Activated naive CD8-positive, alpha-beta T cell treated with anti-CD3 and anti-CD28 coated beads for 36 hours (primary cell): ENCODE results near the gene KIF24. TPM values are rescaled to one million over a fixed set of nuclear protein-coding genes. Genes with fewer than 3 reads are reported as not detected.
"Not testable (repeated sequence)": the region's sequence is repeated elsewhere in the genome, so short reads cannot be mapped to it uniquely, and the experiment has no call there.

Experiments used
- DNase-seq: peaks from one replicate; pipeline ENCODE4 v3.0.0; 2021
- H3K27ac Mint-ChIP-seq: one replicate; pipeline ENCODE4 v1.8.0; 2022; ENCODE audit warnings: mild to moderate bottlenecking, moderate library complexity, mixed read lengths
- H3K27me3 Mint-ChIP-seq: one replicate; pipeline ENCODE4 v1.8.0; 2022; ENCODE audit warnings: mild to moderate bottlenecking, mixed read lengths
- H3K36me3 Mint-ChIP-seq: one replicate; pipeline ENCODE4 v1.8.0; 2021; ENCODE audit warnings: mild to moderate bottlenecking, mixed read lengths
- H3K4me1 Mint-ChIP-seq: one replicate; pipeline ENCODE4 v1.8.0; 2021; ENCODE audit warnings: mixed read lengths
- H3K4me3 Mint-ChIP-seq: one replicate; pipeline ENCODE4 v1.8.0; 2022; ENCODE audit warnings: mild to moderate bottlenecking, moderate library complexity, mixed read lengths
- H3K9me3 Mint-ChIP-seq: one replicate; pipeline ENCODE4 v1.8.0; 2022; ENCODE audit warnings: mixed read lengths
- total RNA-seq, 2 experiments: library from RNA; stranded (reverse); gene quantifications; one replicate each; pipeline ENCODE4 v1.2.3, GENCODE V29; 2021

The KIF24 gene
- total RNA-seq, 2 experiments from 2014 or later, result 6.2 to 6.5 TPM

DNA sequence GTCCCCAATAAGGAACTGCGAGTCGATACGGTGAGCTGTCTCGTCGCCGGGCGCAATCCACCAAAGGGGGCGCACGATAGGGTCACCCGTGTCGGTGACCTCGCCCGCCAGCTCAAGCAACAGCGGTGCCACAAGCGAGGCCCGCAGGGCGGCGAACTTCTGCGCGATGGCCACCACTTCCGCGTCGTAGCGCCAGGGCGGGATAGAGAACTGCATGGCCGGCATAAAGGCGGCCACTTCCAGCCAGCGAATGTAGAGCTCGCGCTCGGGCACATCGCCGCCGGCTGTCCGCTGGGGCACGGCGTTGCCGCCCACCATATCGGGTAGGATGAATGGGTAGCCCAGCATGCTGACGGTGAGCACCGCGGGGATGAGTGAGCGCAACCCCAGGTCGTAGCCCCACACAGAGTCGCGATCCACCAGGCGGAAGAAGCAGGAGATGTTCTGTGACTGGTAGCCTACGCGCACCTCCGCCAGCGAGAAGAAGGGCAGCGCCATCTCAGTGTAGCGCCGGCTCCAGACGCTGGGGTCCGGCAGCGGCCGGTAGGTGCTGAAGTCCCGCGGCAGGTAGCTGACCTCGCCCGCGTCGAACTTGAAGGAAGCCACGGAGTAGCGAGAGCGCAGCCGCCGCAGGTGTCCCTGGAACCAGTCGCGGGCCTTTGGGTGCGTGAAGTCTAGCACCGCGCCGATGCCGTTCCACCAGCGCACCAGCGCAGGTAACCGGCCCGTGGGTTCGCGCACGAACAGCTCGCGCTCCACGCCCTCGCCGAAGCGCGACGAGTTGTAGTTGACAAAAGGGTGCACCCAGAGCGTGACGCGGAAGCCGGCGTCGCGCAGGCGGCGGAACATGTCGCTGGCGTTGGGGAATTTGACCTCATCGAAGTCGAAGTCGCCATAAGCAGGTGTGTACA, 42.2 kb upstream of the KIF24 start:
- Mint-ChIP-seq H3K9me3 (peaks cover 4% of the 10 kb centered on the region), H3K4me1 (peaks cover 16% of the 10 kb centered on the region), H3K36me3 (peaks cover 37% of the 10 kb centered on the region), H3K4me3 (no peak overlapping the region), H3K27me3 (no peaks in the 10 kb centered on the region), H3K27ac (no peak overlapping the region)
- DNase-seq, result no peak

DNA sequence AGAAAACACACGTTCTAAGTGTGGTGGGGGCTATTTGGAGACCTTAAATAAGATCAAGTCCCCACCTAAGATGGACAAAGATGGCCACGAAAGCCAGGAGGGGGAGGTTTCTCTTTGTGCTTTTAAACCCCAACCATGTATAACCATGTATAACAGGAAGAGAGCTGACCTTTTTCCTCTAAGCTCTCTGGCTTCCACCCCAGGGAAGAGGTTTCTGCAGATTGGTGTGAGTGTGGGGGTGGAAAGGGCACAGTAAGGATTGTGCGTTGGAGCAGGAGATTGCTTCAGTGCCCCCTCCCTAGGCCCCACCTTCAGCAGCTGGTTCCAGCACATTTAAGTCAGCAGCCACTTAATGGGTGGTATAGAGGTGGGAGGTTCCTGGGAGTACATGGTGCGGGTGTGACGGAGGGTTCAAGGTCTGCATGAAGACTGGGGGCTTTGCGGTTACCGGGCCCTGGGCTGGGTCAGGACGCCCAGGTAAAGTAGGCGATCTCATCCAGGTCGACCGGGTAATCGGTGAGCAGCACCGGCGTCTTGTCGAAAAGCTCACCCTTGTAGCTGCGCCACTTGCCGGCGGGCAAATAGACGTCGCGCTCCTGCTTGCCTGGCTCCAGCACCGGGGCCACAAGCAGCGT, 41.4 kb upstream of the KIF24 start:
- H3K36me3 Mint-ChIP-seq, result peaks cover 37% of the 10 kb centered on the region

DNA sequence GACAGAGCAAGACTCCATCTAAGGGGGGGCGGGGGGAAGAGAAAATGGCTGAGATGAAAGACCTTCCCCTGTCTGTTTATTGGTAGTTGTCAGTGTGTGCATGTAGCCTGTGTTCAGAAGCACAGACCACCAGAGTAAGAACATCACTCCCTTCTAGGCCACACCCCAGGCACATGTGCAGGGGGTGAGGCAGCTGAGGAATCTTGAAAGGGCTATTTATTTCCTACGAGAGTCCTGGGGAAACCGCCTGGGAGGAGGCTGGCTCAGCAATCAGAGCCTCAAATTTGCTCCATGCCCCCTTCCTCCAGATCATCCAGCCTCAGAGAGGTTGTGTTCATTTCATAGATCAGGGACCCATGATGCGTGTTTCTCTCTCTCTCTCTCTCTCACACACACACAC, 40.6 kb upstream of the KIF24 start:
- Mint-ChIP-seq H3K9me3 (peaks cover 4% of the 10 kb centered on the region), H3K4me1 (peaks cover 5% of the 10 kb centered on the region), H3K4me3 (no peak overlapping the region), H3K36me3 (peaks cover 37% of the 10 kb centered on the region), H3K27me3 (no peaks in the 10 kb centered on the region), H3K27ac (no peak overlapping the region)
- DNase-seq, result no peak

More for the DNA sequence above, 41.4 kb upstream of the KIF24 start:
- Mint-ChIP-seq H3K27ac (no peak overlapping the region), H3K27me3 (no peaks in the 10 kb centered on the region), H3K4me3 (no peak overlapping the region), H3K9me3 (peaks cover 4% of the 10 kb centered on the region), H3K4me1 (peaks cover 9% of the 10 kb centered on the region)
- DNase-seq, result no peak

- H3K27ac Mint-ChIP-seq, H3K9me3 Mint-ChIP-seq, H3K4me3 Mint-ChIP-seq: not testable (repeated sequence)
These were observed 39.7 kb upstream of the KIF24 start for GRCh38 chr9:34368796-34369195.

GRCh38 chr9:34367751-34368410, 38.8 kb upstream of the KIF24 start:
- peaks cover 15% of the 10 kb centered on the region for H3K4me1 Mint-ChIP-seq
- H3K27ac Mint-ChIP-seq, DNase-seq, H3K9me3 Mint-ChIP-seq, H3K27me3 Mint-ChIP-seq, H3K4me3 Mint-ChIP-seq: not testable (repeated sequence)
- H3K36me3 Mint-ChIP-seq, result peaks cover 36% of the 10 kb centered on the region

More at GRCh38 chr9:34368796-34369195, 39.7 kb upstream of the KIF24 start:
- Mint-ChIP-seq H3K4me1 (peaks cover 11% of the 10 kb centered on the region), H3K36me3 (peaks cover 36% of the 10 kb centered on the region)
- not testable (repeated sequence) for DNase-seq, H3K27me3 Mint-ChIP-seq

- H3K9me3 Mint-ChIP-seq, result peaks cover 4% of the 10 kb centered on the region
- DNase-seq, result no peak
- peaks cover 31% of the 10 kb centered on the region for H3K36me3 Mint-ChIP-seq
- no peak overlapping the region for H3K27ac Mint-ChIP-seq
- peaks cover 15% of the 10 kb centered on the region for H3K4me1 Mint-ChIP-seq
- no peaks in the 10 kb centered on the region for H3K27me3 Mint-ChIP-seq
- no peak overlapping the region for H3K4me3 Mint-ChIP-seq
These were observed 37.3 kb upstream of the KIF24 start for GRCh38 chr9:34366365-34366764.

GRCh38 chr9:34365282-34365681, 36.2 kb upstream of the KIF24 start:
- no peak overlapping the region for H3K27ac Mint-ChIP-seq
- no peaks in the 10 kb centered on the region for H3K27me3 Mint-ChIP-seq
- H3K4me3 Mint-ChIP-seq, result no peak overlapping the region
- H3K36me3 Mint-ChIP-seq, result peaks cover 24% of the 10 kb centered on the region
- no peak for DNase-seq
- peaks cover 12% of the 10 kb centered on the region for H3K4me1 Mint-ChIP-seq
- H3K9me3 Mint-ChIP-seq, result peaks cover 4% of the 10 kb centered on the region

DNA sequence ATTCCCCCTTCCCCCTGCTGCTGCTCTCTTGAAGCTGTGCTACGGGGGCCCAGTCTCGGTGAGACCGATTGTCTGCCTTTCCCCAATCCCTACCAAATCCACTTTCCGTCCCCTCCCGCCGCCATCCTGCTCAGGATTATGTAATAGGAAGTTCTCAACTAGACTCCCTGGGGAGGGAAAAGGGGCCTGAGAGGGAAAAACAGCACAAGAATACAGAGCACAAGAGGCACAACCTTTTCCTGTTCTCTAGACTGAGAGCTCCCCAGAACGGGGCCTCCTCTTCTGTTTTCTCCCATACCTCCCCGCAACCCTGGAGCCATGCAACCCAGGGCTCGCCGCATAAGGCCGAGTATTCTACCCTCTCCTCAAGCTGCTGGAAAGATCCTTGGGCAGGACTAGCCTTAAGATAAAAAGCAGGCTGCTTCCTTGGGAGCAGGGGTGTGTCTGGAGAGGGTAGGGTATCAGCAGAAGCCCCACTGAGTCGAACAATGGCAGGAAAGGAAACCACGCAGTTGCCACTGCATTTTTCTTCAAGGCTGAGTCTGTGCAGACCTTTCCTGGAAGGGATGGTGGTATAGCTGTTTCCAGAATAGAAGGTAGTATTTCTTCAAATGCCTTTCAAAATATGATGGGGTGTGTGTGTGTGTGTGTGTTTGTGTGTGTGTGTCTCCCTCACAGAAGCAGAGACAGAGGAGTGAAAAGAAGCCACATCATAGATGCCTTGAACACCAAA, 34.7 kb upstream of the KIF24 start:
- peaks cover 10% of the 10 kb centered on the region for H3K4me1 Mint-ChIP-seq
- no peak overlapping the region for H3K27ac Mint-ChIP-seq
- H3K27me3 Mint-ChIP-seq, result no peaks in the 10 kb centered on the region
- DNase-seq, result no peak
- H3K9me3 Mint-ChIP-seq, result peaks cover 4% of the 10 kb centered on the region
- H3K4me3 Mint-ChIP-seq, result no peak overlapping the region
- H3K36me3 Mint-ChIP-seq, result peaks cover 17% of the 10 kb centered on the region

DNA sequence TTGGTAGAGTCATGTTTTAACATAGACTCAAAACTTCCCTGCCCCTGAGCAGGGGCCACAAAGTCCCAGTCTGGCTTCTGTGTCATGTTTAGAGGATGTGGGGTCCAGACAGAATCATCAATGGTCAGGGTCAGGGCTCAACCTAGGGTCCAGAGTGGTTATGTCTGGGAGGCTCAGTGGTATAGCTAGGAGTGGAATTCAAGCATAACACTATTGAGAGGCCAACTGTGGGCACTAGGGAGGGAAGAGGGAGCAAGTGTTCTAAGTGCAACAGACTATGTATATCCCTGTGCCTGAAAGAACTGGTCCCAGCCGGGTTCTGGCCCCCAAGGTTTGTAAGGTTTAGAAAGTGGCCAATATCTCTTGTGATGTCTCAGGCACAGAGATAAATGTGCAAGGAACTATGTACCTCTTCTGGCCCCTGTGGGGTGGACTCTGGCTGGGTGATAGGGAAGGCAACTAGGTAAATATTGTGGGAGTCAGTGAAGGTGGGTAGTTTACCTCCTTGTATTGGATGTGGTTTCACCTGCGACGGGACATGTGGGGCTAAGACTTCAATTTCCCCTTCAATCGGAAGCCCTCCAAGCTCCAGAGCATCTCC, 33.6 kb upstream of the KIF24 start:
- Mint-ChIP-seq H3K27ac (no peak overlapping the region), H3K36me3 (peaks cover 13% of the 10 kb centered on the region), H3K27me3 (no peaks in the 10 kb centered on the region), H3K4me3 (no peak overlapping the region), H3K4me1 (peaks cover 10% of the 10 kb centered on the region), H3K9me3 (peaks cover 7% of the 10 kb centered on the region)
- DNase-seq, result no peak

- not testable (repeated sequence) for H3K27ac Mint-ChIP-seq, H3K27me3 Mint-ChIP-seq, H3K4me3 Mint-ChIP-seq
These were observed 23.9 kb upstream of the KIF24 start for GRCh38 chr9:34352957-34353356.

DNA sequence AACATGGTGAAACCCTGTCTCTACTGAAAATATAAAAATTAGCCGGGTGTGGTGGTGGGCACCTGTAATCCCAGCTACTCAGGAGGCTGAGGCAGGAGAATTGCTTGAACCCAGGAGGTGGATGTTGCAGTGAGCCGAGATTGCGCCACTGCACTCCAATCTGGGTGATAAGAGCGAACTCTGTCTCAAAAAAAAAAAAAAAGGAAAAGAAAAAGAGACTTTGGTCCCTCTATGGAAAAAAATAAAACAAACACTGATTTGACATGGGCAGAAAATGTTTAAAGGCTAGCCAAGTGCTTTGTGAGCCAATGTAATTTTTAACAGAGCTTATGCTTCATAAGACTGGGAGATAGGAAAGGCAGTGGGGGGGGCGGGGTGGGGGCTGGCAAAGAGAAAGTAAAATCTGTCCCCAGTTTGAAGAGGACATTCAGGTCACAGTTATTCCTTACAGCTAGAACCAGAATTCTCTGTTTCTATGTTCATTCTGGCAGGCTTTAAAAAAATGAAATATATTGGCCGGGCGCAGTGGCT, 23.1 kb upstream of the KIF24 start:
- not testable (repeated sequence) for H3K27me3 Mint-ChIP-seq, H3K4me3 Mint-ChIP-seq, DNase-seq, H3K4me1 Mint-ChIP-seq, H3K27ac Mint-ChIP-seq
- Mint-ChIP-seq H3K36me3 (peaks cover 21% of the 10 kb centered on the region), H3K9me3 (peaks cover 12% of the 10 kb centered on the region)

More at GRCh38 chr9:34352957-34353356, 23.9 kb upstream of the KIF24 start:
- not testable (repeated sequence) for H3K4me1 Mint-ChIP-seq, DNase-seq
- peaks cover 17% of the 10 kb centered on the region for H3K9me3 Mint-ChIP-seq
- H3K36me3 Mint-ChIP-seq, result peaks cover 26% of the 10 kb centered on the region

DNA sequence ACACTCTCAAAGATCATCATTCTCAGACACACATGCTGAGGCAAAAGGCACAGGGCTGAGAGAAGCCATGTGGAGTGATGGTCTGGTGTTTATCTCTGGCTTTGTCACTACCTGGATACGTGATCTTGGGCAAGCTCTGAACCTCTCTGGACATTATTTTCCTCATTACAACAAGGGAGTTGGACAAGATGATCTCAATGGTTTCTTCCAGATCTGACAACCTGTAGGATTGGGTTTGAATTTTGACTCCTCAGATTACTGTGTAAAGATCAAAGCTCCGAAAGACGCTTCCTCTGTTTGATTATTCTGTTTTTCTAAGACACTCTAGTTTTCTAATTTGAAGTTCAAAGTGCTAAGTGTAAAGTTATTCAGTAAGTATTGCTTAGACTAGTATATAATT, 20.3 kb upstream of the KIF24 start:
- no peak for DNase-seq
- no peaks in the 10 kb centered on the region for H3K4me1 Mint-ChIP-seq
- no peak overlapping the region for H3K27ac Mint-ChIP-seq
- no peaks in the 10 kb centered on the region for H3K27me3 Mint-ChIP-seq
- no peak overlapping the region for H3K4me3 Mint-ChIP-seq
- peaks cover 10% of the 10 kb centered on the region for H3K36me3 Mint-ChIP-seq
- H3K9me3 Mint-ChIP-seq, result no peaks in the 10 kb centered on the region

DNA sequence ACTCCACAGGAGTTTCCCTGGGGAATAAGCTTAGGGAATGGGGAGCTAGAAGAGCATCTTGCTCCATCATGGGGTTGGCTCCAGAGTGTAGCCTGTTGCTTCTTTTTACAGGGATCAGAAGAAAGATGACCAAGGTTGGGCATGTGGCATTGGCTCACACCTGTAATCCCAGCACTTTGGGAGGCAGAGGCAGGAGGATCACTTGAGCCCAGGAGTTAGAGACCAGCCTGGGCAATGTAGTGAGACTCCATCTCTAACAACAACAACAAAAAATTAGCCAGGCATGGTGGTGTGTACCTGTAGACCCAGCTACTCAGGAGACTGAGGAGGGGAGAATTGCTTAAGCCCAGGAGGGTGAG, 18.7 kb upstream of the KIF24 start:
- DNase-seq, result no peak
- no peaks in the 10 kb centered on the region for H3K9me3 Mint-ChIP-seq
- H3K4me3 Mint-ChIP-seq, result no peak overlapping the region
- H3K4me1 Mint-ChIP-seq, result no peaks in the 10 kb centered on the region
- no peaks in the 10 kb centered on the region for H3K27me3 Mint-ChIP-seq
- H3K36me3 Mint-ChIP-seq, result peaks cover 8% of the 10 kb centered on the region
- no peak overlapping the region for H3K27ac Mint-ChIP-seq
